ENCODE results near the gene NEAT1.

DNA sequence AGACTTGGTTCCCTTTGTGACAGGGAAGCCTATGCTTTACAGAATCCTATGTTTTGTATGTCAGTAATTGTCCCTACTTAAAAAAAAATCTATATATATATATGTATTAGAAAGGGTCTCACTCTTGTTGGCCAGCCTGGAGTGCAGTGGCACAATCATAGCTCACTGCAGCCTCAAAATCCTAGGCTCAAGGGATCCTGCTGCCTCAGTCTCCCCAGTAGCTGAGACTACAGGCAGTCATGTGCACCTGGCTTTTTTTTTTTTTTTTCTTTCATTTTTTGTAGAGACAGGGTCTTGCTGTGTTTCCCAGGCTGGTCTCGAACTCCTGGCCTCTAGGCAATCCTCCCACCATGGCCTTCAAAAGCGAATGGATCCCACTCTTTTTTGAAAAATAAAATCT, 2.1 kb upstream of the NEAT1 start:
- TF ChIP-seq, protein P1, sequence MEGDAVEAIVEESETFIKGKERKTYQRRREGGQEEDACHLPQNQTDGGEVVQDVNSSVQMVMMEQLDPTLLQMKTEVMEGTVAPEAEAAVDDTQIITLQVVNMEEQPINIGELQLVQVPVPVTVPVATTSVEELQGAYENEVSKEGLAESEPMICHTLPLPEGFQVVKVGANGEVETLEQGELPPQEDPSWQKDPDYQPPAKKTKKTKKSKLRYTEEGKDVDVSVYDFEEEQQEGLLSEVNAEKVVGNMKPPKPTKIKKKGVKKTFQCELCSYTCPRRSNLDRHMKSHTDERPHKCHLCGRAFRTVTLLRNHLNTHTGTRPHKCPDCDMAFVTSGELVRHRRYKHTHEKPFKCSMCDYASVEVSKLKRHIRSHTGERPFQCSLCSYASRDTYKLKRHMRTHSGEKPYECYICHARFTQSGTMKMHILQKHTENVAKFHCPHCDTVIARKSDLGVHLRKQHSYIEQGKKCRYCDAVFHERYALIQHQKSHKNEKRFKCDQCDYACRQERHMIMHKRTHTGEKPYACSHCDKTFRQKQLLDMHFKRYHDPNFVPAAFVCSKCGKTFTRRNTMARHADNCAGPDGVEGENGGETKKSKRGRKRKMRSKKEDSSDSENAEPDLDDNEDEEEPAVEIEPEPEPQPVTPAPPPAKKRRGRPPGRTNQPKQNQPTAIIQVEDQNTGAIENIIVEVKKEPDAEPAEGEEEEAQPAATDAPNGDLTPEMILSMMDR (IDR thresholded peaks at IDR 0.05): no peak
- TF ChIP-seq POLR2A (IDR thresholded peaks at IDR 0.05): no peak

Measured in thyroid gland (tissue), 4 donors.